A673 (cell line): ENCODE results near the gene CXCL8. TPM values are rescaled to one million over a fixed set of nuclear protein-coding genes. Genes with fewer than 3 reads are reported as not detected.

Source experiments
- BruUV-seq: library from RNA; stranded (reverse); fragments of 400-500 nt; replicated peaks from 2 replicates; lab custom pipeline; 2021; lab: Mats Ljungman, UMichigan
- CTCF ChIA-PET: fragments of 300-600 bp; sonication (Branson Sonifier 250); formaldehyde crosslinking; loops from one replicate; lab custom pipeline; 2022; ENCODE audit warnings: antibody characterized with exemption; lab: Charles Lee
- POLR2A ChIA-PET: fragments of 300-600 bp; sonication (Branson Sonifier 250); formaldehyde crosslinking; loops from one replicate; lab custom pipeline; 2022; ENCODE audit warnings: antibody characterized with exemption; ENCODE audit not compliant: low non-redundant PET; lab: Charles Lee
- DNase-seq: peaks from one replicate; pipeline ENCODE4 v3.0.0-alpha.2; 2015; ENCODE audit warnings: low spot score
- H3K27ac ChIP-seq: fragments of 200-600 bp; sonication (generic); 2 replicates; pipeline ENCODE4 v1.5.1; 2016; ENCODE audit warnings: mixed run types, low read depth, mild to moderate bottlenecking, mixed read lengths, antibody characterized with exemption, low read length; ENCODE audit not compliant: poor library complexity, severe bottlenecking
- H3K27me3 ChIP-seq: fragments of 200-600 bp; sonication (generic); replicated peaks from 2 replicates; pipeline ENCODE4 v1.6.1; 2017; ENCODE audit warnings: mixed run types, low read depth, mild to moderate bottlenecking, mixed read lengths, antibody characterized with exemption, low read length; ENCODE audit not compliant: insufficient read depth, poor library complexity
- H3K36me3 ChIP-seq: fragments of 200-600 bp; sonication (generic); 2 replicates; pipeline ENCODE4 v1.6.1; 2016; ENCODE audit warnings: mixed run types, mild to moderate bottlenecking, mixed read lengths, antibody characterized with exemption, low read length; ENCODE audit not compliant: insufficient read depth, poor library complexity, severe bottlenecking
- H3K4me1 ChIP-seq: fragments of 200-600 bp; sonication (generic); 2 replicates; pipeline ENCODE4 v1.6.1; 2017; ENCODE audit warnings: mixed run types, mild to moderate bottlenecking, mixed read lengths, antibody characterized with exemption, low read length; ENCODE audit not compliant: insufficient read depth, poor library complexity, severe bottlenecking
- H3K4me3 ChIP-seq: fragments of 200-600 bp; sonication (generic); 2 replicates; pipeline ENCODE4 v1.5.1; 2016; ENCODE audit warnings: low read depth, mixed run types, mild to moderate bottlenecking, mixed read lengths, low read length; ENCODE audit not compliant: poor library complexity, severe bottlenecking
- H3K9me3 ChIP-seq: fragments of 200-600 bp; sonication (generic); 2 replicates; pipeline ENCODE4 v1.6.1; 2016; ENCODE audit warnings: mixed run types, low read depth, mild to moderate bottlenecking, mixed read lengths, antibody characterized with exemption, low read length; ENCODE audit not compliant: poor library complexity, severe bottlenecking
- CTCF ChIP-seq: fragments of 300-800, 200-600 bp; sonication (generic); conservative IDR thresholded peaks from 2 replicates; pipeline ENCODE4 v1.5.1; 2017; ENCODE audit warnings: low read depth, mild to moderate bottlenecking, antibody characterized with exemption, low read length, moderate library complexity, mixed read lengths
- EZH2 ChIP-seq: fragments of 200-600 bp; sonication (generic); IDR thresholded peaks from 2 replicates; pipeline ENCODE4 v1.6.1; 2017; ENCODE audit warnings: borderline replicate concordance, low read depth, mild to moderate bottlenecking, mixed read lengths, antibody characterized with exemption, low read length; ENCODE audit not compliant: poor library complexity, severe bottlenecking
- intact Hi-C: fragments of 100-400 bp; cut with micrococcal nuclease; formaldehyde crosslinking; loops from one replicate; pipeline ENCODE4 v1.10.0; 2022; ENCODE audit not compliant: unreplicated experiment
- total RNA-seq: library from RNA; stranded (reverse); gene quantifications from 2 replicates; pipeline ENCODE4 v1.2.3, GENCODE V29; 2021

CXCL8 gene
- total RNA-seq, 1 experiment from 2014 or later: 2.7 TPM

- intact Hi-C loops: no loop called here
- ChIA-PET POLR2A (no interaction called here), CTCF (no interaction called here)
- Histone ChIP-seq H3K4me3 (no peak overlapping the region), H3K36me3 (no peaks in the 10 kb centered on the region), H3K9me3 (no peaks in the 10 kb centered on the region), H3K4me1 (no peaks in the 10 kb centered on the region), H3K27me3 (no peaks in the 10 kb centered on the region), H3K27ac (no peak overlapping the region)
- DNase-seq: no peak
- TF ChIP-seq EZH2: no peak
- no peak for TF ChIP-seq CTCF
- BruUV-seq: no TSS peak
These were observed 3.8 kb downstream of the CXCL8 start for GRCh38 chr4:73744203-73744602.

- Histone ChIP-seq H3K4me1 (no peaks in the 10 kb centered on the region), H3K36me3 (no peaks in the 10 kb centered on the region), H3K27ac (no peak overlapping the region), H3K4me3 (no peak overlapping the region), H3K9me3 (no peaks in the 10 kb centered on the region), H3K27me3 (no peaks in the 10 kb centered on the region)
- intact Hi-C loops: no loop called here
- POLR2A ChIA-PET: no interaction called here
- CTCF ChIA-PET: no interaction called here
- no peak for DNase-seq
- no TSS peak for BruUV-seq
- TF ChIP-seq EZH2 (no peak), CTCF (no peak)
These were observed 10.4 kb downstream of the CXCL8 start for GRCh38 chr4:73750730-73751129.

GRCh38 chr4:73751166-73751565 lies 10.8 kb downstream of the CXCL8 start:
- no TSS peak for BruUV-seq
- Histone ChIP-seq H3K27ac (no peak overlapping the region), H3K27me3 (no peaks in the 10 kb centered on the region), H3K4me1 (no peaks in the 10 kb centered on the region), H3K36me3 (no peaks in the 10 kb centered on the region), H3K9me3 (no peaks in the 10 kb centered on the region), H3K4me3 (no peak overlapping the region)
- no peak for DNase-seq
- intact Hi-C loops: no loop called here
- TF ChIP-seq EZH2 (no peak), CTCF (no peak)
- ChIA-PET POLR2A (no interaction called here), CTCF (no interaction called here)
